ENCODE results near the gene NEK7.
A peak's percentile ranks its signal among the peaks of the same experiment; 100 is the strongest.
"Not testable (repeated sequence)": the region's sequence is repeated elsewhere in the genome, so short reads cannot be mapped to it uniquely, and the experiment has no call there.

Gene NEK7

DNA sequence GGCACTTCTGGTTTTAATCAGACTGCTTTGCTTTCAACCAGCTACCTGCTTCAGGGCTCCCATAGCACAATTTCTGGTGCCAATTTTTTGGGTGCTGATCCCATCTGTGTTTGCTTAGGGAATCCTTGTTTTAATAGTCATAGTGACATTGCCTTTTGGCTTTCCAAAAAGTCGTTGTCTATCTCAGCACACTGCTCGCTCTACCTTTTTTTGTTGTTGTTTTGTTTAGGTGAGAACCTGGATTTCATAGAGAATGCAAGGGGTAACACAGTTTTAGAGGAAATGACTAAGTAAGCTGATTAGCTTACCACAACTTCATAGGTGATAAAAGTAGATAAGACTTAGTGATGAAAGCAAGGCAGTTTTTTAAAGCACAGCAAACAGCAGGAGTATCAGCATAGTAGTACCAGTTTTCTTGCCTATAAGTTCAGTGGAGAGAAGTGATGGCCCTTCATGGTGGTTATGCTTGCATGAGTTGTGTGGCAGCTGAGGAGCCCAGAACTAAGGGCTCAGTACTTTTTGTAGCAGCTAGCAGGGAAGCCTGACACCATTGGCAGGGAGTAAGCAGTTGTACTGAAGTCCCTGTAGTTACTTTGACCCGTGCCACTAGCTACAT, 31.3 kb downstream of the NEK7 start:
- H3K4me1 Mint-ChIP-seq (ENCODE audit: low read depth) = peaks cover 71% of the 10 kb centered on the region
- DNase-seq (ENCODE audit: low spot score) = no peak
- peaks cover 7% of the 10 kb centered on the region for H3K36me3 Mint-ChIP-seq (ENCODE audit: low read depth)
- H3K9me3 Mint-ChIP-seq = no peaks in the 10 kb centered on the region
- no peaks in the 10 kb centered on the region for H3K27me3 Mint-ChIP-seq (ENCODE audit: low read depth)
- H3K27ac Mint-ChIP-seq = peak overlapping the region; percentile 80
- peak overlapping the region; percentile 64 for H3K4me3 Mint-ChIP-seq

DNA sequence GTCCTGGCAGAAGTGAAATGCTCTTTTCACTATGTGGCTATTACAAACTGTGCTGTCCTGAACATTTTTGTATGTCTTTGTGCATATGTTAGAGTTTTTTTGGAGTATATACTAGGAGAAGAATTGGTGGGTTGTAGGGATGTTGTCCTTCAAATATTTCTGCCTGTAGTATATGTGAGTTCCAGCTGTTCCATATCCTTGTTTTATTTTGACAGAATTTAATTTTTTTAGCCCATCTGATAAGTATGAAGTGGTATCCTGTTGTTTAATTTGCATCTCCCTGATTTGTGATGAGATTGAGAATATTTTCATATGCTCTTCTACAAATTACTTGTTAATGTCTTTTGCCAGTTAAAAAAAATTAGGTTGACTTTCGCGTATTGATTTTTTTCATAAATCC, 34.3 kb downstream of the NEK7 start:
- H3K36me3 Mint-ChIP-seq (ENCODE audit: low read depth) = peaks cover 19% of the 10 kb centered on the region
- H3K4me1 Mint-ChIP-seq (ENCODE audit: low read depth) = peaks cover 70% of the 10 kb centered on the region
- DNase-seq (ENCODE audit: low spot score) = no peak
- H3K4me3 Mint-ChIP-seq = no peak overlapping the region
- no peaks in the 10 kb centered on the region for H3K27me3 Mint-ChIP-seq (ENCODE audit: low read depth)
- peaks cover 5% of the 10 kb centered on the region for H3K9me3 Mint-ChIP-seq
- no peak overlapping the region for H3K27ac Mint-ChIP-seq

DNA sequence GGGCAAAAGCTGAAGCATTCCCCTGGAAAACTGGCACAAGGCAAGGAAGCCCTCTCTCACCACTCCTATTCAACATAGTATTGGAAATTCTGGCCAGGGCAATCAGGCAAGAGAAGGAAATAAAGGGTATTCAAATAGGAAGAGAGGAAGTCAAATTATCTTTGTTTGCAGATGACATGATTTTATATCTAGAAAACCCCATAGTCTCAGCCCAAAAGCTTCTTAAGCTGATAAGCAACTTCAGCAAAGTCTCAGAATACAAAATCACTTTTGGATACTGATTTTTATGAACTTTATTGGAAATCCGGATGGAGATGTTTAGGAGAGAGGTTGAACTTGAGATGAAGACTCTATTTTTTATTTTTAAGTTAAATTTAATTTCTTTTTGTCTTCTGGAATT, 37.1 kb downstream of the NEK7 start:
- H3K27ac Mint-ChIP-seq; DNase-seq (ENCODE audit: low spot score); H3K27me3 Mint-ChIP-seq (ENCODE audit: low read depth); H3K4me3 Mint-ChIP-seq; H3K9me3 Mint-ChIP-seq: not testable (repeated sequence)
- Mint-ChIP-seq H3K4me1 (ENCODE audit: low read depth) (peaks cover 62% of the 10 kb centered on the region), H3K36me3 (ENCODE audit: low read depth) (peaks cover 21% of the 10 kb centered on the region)

DNA sequence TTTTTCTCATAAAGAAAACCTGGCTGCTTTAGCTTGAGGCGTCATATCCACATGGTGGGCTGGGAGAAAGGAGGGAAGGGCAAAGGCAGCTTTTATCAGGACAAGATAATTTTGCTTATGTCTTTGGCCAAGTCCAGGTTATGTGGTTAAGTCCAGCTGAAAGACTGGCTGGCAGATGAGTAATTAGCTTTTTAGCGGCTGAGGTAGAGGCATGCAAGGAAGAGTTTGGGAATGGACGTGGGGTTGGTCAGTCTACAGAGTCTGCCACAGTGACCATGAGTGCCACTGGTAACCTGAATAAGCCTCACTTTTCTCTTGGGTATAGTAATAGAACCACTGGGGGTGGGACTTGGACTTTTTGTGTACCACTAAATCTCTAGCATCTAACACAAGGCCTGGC, 39.8 kb downstream of the NEK7 start:
- Mint-ChIP-seq H3K4me3 (no peak overlapping the region), H3K36me3 (ENCODE audit: low read depth) (peaks cover 19% of the 10 kb centered on the region), H3K9me3 (peaks cover 5% of the 10 kb centered on the region), H3K27me3 (ENCODE audit: low read depth) (no peaks in the 10 kb centered on the region), H3K27ac (no peak overlapping the region), H3K4me1 (ENCODE audit: low read depth) (peaks cover 58% of the 10 kb centered on the region)
- DNase-seq (ENCODE audit: low spot score) = no peak

DNA sequence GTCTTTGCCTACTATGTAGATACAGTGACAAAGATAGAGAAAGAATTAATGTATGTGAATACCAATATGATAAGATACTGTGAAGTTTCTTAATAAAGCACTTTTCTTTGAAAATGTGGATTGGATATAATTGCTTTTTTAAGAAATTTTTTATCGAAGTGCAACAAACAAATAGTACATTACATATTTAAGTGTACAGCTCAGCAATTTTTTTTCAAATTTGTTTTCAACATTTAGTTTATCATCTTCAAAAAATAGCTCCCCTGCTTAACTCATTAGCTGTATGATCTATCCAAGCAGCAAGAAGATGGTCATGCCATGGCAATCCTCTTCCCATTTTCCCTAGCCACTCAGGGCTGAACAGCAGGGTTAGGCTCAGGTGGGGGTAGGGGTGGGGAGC, 40.5 kb downstream of the NEK7 start:
- H3K4me3 Mint-ChIP-seq = no peak overlapping the region
- no peaks in the 10 kb centered on the region for H3K27me3 Mint-ChIP-seq (ENCODE audit: low read depth)
- H3K36me3 Mint-ChIP-seq (ENCODE audit: low read depth) = peaks cover 22% of the 10 kb centered on the region
- DNase-seq (ENCODE audit: low spot score) = no peak
- peaks cover 56% of the 10 kb centered on the region for H3K4me1 Mint-ChIP-seq (ENCODE audit: low read depth)
- H3K27ac Mint-ChIP-seq = no peak overlapping the region
- H3K9me3 Mint-ChIP-seq = peaks cover 5% of the 10 kb centered on the region

DNA sequence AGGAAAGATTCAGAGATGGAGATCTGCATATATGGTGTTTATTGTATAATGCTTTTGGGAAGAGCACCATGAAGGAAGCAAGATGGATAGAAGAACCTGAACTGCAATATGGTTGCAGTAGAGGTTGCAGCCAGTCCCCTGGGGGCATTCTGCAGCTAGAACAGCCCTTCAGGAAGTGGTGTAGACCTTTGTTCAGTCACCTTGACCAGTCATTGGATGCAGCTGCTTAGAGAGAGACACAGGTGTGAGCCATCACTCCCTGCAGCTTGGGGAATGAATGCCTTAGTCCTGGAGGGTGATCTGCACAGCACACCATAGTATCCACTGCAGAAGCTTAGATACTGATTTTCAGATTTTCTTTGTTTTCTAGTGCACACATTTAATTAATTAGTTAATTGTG, 42.3 kb downstream of the NEK7 start:
- peaks cover 53% of the 10 kb centered on the region for H3K4me1 Mint-ChIP-seq (ENCODE audit: low read depth)

DNA sequence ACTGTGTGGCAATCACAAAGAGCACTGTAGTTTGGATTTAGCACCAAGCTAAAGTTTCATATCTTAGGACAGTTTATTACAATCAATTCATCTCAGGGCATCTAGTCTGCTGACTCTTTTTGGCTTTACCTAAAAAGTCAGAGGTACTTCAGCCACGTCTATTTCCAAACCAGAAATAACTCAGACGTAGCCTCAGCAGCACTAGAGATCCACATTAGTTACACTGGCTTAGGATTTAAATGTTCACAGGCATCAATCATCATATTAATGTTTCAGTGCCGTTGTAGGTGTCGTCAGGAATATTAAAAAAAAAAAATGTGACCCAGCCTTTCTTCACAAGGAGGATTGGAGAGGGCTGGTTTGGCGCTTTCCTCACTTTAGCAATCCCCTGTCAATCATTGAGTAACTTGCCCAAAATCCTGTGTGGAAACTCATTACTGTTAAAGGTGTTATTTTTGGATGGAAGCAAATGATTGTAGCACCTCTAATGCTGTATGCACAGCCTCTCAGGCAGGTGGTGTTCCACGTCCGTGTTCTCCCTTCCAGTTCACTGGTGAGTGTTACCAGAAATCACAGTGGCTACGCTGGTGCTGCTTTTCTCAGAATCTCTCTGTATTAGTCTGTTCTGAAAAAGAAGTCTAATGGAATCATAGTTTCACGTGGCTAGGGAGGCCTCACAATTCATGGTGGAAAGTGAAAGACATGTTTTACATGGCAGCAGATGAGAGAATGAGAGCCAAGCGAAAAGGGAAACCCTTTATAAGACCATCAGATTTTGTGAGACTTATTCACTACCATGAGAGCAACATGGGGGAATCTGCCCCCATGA, 45.4 kb downstream of the NEK7 start:
- Mint-ChIP-seq H3K36me3 (ENCODE audit: low read depth) (peaks cover 18% of the 10 kb centered on the region), H3K27ac (peak overlapping the region; percentile 51), H3K4me1 (ENCODE audit: low read depth) (peaks cover 56% of the 10 kb centered on the region), H3K9me3 (no peaks in the 10 kb centered on the region), H3K27me3 (ENCODE audit: low read depth) (no peaks in the 10 kb centered on the region), H3K4me3 (peak overlapping the region; percentile 66)
- peak; percentile 61 for DNase-seq (ENCODE audit: low spot score)

More for the DNA sequence above, 42.3 kb downstream of the NEK7 start:
- H3K9me3 Mint-ChIP-seq = peaks cover 5% of the 10 kb centered on the region
- H3K27me3 Mint-ChIP-seq (ENCODE audit: low read depth) = no peaks in the 10 kb centered on the region
- no peak overlapping the region for H3K4me3 Mint-ChIP-seq
- peaks cover 19% of the 10 kb centered on the region for H3K36me3 Mint-ChIP-seq (ENCODE audit: low read depth)
- no peak for DNase-seq (ENCODE audit: low spot score)
- H3K27ac Mint-ChIP-seq = no peak overlapping the region

DNA sequence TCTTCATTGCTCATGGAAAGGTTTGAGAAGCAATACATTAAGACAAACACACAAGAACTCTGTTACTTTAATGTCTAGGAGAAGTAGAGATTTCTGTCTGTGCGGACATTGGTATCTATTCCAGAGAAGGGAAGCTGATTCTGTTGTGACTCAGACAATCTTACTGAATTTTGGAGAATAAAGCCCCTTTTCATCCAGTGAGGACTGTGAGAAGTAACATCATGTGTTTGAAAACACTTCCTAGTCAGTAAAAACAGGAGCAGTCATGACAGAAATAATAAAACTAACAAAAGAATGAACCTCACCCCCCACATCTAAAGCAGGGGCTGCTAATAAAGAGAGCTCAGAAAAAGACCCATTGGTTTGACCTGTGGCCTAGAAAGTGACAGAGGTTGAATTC, 46.6 kb downstream of the NEK7 start:
- H3K9me3 Mint-ChIP-seq = no peaks in the 10 kb centered on the region
- H3K4me3 Mint-ChIP-seq = no peak overlapping the region
- H3K27me3 Mint-ChIP-seq (ENCODE audit: low read depth) = no peaks in the 10 kb centered on the region
- no peak for DNase-seq (ENCODE audit: low spot score)
- H3K4me1 Mint-ChIP-seq (ENCODE audit: low read depth) = peaks cover 53% of the 10 kb centered on the region
- H3K27ac Mint-ChIP-seq = no peak overlapping the region
- H3K36me3 Mint-ChIP-seq (ENCODE audit: low read depth) = peaks cover 18% of the 10 kb centered on the region

DNA sequence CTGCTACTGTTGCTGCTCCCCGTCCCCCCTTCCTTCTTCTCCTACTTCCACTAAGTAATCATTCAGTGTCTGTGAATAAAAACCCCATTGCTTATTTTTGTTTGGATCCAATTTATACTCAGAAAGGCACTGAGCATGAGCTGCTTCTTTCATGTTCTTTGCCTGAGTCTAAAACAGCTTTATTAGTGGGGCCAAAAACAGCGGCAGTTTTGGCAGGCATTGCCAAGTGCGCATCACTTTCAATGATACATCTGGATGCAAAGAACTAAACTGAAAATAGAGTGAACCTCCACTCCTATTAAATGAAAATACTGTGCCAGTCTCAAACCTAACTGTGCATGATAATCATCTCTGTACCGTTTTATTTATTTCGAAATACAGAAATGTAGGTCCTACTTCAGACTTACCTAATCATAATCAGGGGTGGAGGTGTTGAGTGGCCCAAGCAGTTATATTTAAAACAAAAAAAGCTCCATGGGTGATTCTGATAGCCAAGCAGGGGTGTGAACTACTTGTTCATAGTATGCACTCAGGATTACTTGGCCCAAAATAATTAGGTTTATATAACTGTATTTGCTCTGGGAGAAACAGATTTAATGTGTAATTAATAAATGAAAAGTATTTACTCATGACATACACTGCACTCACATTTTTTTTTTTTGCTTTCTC, 48.4 kb downstream of the NEK7 start:
- H3K36me3 Mint-ChIP-seq (ENCODE audit: low read depth) = peaks cover 19% of the 10 kb centered on the region
- H3K9me3 Mint-ChIP-seq = no peaks in the 10 kb centered on the region
- no peak overlapping the region for H3K4me3 Mint-ChIP-seq
- DNase-seq (ENCODE audit: low spot score) = no peak
- no peak overlapping the region for H3K27ac Mint-ChIP-seq
- H3K4me1 Mint-ChIP-seq (ENCODE audit: low read depth) = peaks cover 45% of the 10 kb centered on the region
- no peaks in the 10 kb centered on the region for H3K27me3 Mint-ChIP-seq (ENCODE audit: low read depth)

DNA sequence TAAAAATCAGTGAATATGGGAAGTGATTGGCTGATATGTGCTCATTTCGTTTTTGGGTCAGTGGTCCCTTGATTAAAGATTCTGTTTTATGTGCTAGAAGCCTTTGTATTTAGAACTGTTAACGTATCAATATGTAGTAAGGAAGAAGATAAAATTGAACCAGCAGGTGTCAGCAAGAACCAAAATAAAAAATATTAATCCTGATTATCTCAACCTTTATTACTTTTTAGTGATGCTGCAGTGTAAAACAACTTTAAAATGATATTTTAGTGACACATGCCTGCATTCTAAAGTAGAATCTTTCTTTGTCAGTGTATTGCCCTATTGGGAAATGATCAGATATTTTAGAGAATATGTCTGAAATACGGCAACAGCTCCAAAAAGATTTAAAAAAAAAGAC, 49.5 kb downstream of the NEK7 start:
- H3K9me3 Mint-ChIP-seq = peaks cover 2% of the 10 kb centered on the region
- H3K27me3 Mint-ChIP-seq (ENCODE audit: low read depth) = no peaks in the 10 kb centered on the region
- peaks cover 40% of the 10 kb centered on the region for H3K4me1 Mint-ChIP-seq (ENCODE audit: low read depth)
- no peak overlapping the region for H3K4me3 Mint-ChIP-seq
- H3K27ac Mint-ChIP-seq = no peak overlapping the region
- H3K36me3 Mint-ChIP-seq (ENCODE audit: low read depth) = peaks cover 21% of the 10 kb centered on the region
- DNase-seq (ENCODE audit: low spot score) = no peak

DNA sequence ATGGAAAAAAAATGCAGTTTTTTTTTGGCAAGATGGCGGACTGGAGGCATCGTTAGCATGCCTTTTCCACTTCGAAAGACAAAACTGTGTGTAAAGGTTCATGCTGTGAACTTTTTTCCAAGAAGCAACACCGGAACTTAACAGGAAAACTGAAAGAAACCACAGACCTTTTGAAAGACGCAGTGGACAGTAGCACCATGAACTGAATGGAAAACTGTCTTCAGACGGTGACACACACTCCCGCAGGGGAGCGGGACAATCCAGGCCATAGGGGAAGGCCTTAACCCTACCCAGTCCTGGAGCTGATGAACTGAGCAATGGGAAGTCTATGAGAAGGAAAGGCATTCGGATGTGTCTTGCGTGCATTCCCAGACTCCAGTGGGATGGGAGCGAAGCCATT, 54.9 kb downstream of the NEK7 start:
- peaks cover 42% of the 10 kb centered on the region for H3K9me3 Mint-ChIP-seq
- peaks cover 15% of the 10 kb centered on the region for H3K4me1 Mint-ChIP-seq (ENCODE audit: low read depth)
- peaks cover 53% of the 10 kb centered on the region for H3K36me3 Mint-ChIP-seq (ENCODE audit: low read depth)
- H3K4me3 Mint-ChIP-seq = no peak overlapping the region
- H3K27me3 Mint-ChIP-seq (ENCODE audit: low read depth) = no peaks in the 10 kb centered on the region
- no peak overlapping the region for H3K27ac Mint-ChIP-seq
- no peak for DNase-seq (ENCODE audit: low spot score)

DNA sequence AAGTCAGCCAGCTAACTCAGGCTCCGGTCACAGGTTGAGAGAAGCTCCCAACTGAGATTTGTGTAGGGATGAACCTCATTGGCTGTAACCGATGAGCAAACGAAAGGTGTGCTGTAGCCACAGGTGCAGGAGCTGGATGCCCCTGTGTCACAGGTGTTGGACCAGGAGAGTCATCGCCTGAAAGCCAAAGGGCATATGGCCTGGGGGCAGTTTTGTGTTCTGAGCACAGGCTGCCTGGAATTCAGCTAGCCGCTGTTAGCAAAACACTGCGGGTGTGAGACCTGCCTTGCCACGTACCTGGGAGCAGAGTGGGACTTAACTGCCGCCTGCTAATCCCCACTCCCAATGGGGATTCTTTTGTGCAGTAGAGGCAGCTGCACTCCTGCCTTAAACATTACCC, 55.3 kb downstream of the NEK7 start:
- Mint-ChIP-seq H3K27me3 (ENCODE audit: low read depth) (no peaks in the 10 kb centered on the region), H3K4me1 (ENCODE audit: low read depth) (peaks cover 16% of the 10 kb centered on the region), H3K36me3 (ENCODE audit: low read depth) (peaks cover 55% of the 10 kb centered on the region), H3K9me3 (peaks cover 46% of the 10 kb centered on the region), H3K27ac (no peak overlapping the region), H3K4me3 (no peak overlapping the region)
- no peak for DNase-seq (ENCODE audit: low spot score)

DNA sequence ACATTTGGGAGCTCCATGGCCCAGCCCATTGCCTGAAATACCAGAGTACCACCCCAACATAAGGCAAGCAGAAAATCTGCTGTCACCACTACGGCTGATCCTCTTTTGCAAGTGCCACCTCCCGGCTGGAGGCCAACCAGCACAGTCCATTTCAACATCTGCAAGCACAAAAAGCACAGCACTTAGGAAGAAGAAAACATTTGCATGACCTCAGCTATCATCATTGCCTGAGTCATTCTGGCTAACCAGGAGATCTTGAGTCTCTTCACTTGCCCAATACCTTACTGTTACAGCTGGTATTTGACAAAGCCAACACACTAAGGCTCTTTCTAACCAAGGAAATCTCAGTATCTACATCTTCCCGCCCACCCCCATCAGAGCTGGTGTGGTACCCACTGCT, 55.9 kb downstream of the NEK7 start:
- Mint-ChIP-seq H3K4me1 (ENCODE audit: low read depth) (peaks cover 16% of the 10 kb centered on the region), H3K4me3 (no peak overlapping the region), H3K9me3 (peaks cover 50% of the 10 kb centered on the region), H3K27ac (no peak overlapping the region), H3K27me3 (ENCODE audit: low read depth) (no peaks in the 10 kb centered on the region), H3K36me3 (ENCODE audit: low read depth) (peaks cover 59% of the 10 kb centered on the region)
- DNase-seq (ENCODE audit: low spot score) = no peak

DNA sequence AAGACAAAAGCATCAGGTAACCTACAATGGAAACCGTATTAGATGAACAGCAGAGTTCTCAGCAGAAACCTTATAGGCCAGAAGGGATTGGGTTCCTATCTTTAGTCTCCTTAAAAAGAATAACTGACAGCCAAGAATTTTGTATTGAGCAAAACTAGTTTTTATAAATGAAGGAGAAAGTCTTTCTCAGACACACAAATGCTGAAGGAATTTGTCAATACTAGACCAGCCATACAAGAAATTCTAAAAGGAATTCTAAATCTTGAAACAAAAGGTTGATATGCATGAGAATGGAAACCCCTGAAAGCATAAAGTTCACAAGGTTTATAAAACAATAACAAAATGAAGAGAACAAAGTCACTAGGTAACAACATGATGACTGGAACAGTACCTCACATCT, 58.1 kb downstream of the NEK7 start:
- Mint-ChIP-seq H3K27me3 (ENCODE audit: low read depth) (no peaks in the 10 kb centered on the region), H3K9me3 (peaks cover 56% of the 10 kb centered on the region), H3K27ac (no peak overlapping the region), H3K4me3 (no peak overlapping the region), H3K36me3 (ENCODE audit: low read depth) (peaks cover 67% of the 10 kb centered on the region), H3K4me1 (ENCODE audit: low read depth) (peaks cover 11% of the 10 kb centered on the region)
- DNase-seq (ENCODE audit: low spot score) = no peak

Data from T-helper 2 cell treated with Interferon-gamma antibody and Interleukin-4, amounts not matched to agents 5 μg/mL and 100 μg/mL, for 36 hours (primary cell).